Thymus (tissue), 14 donors: ENCODE results near the gene TMEM17. TPM values are rescaled to one million over a fixed set of nuclear protein-coding genes. Genes with fewer than 3 reads are reported as not detected.

ENCODE experiments used
- DNase-seq, 9 donors: peaks; one replicate each; pipeline ENCODE4 v3.0.0-alpha.2; 2013; ENCODE audit warnings: low spot score in 9 of 9, low read depth in 6 of 9, missing footprints in 1 of 9
- H3K27ac ChIP-seq, 2 donors: one replicate each; pipeline ENCODE4 v1.5.1; 2013; ENCODE audit warnings: control low read depth in 1 of 2, low read depth in 1 of 2, low read length in 1 of 2, mild to moderate bottlenecking in 1 of 2, moderate library complexity in 1 of 2
- H3K27me3 ChIP-seq, 2 donors: one replicate each; pipeline ENCODE4 v1.5.1; 2013; ENCODE audit warnings: low read length in 1 of 2; ENCODE audit not compliant: control insufficient read depth in 2 of 2, insufficient read depth in 1 of 2
- H3K36me3 ChIP-seq, 2 donors: one replicate each; pipeline ENCODE4 v1.5.1; 2013; ENCODE audit warnings: low read length in 1 of 2, mild to moderate bottlenecking in 1 of 2, moderate library complexity in 1 of 2; ENCODE audit not compliant: control insufficient read depth in 2 of 2, insufficient read depth in 2 of 2
- H3K4me1 ChIP-seq, 2 donors: one replicate each; pipeline ENCODE4 v1.5.1; 2013; ENCODE audit warnings: low read length in 2 of 2; ENCODE audit not compliant: control insufficient read depth in 2 of 2, insufficient read depth in 2 of 2
- H3K4me3 ChIP-seq, 2 donors: one replicate each; pipeline ENCODE4 v1.5.1; 2013; ENCODE audit warnings: low read length in 2 of 2, control low read depth in 1 of 2, mild to moderate bottlenecking in 1 of 2
- H3K9me3 ChIP-seq, 2 donors: one replicate each; pipeline ENCODE4 v1.5.1; 2013; ENCODE audit warnings: low read length in 1 of 2, mild to moderate bottlenecking in 1 of 2; ENCODE audit not compliant: control insufficient read depth in 2 of 2, insufficient read depth in 1 of 2
- WGBS: extraction: QIAGEN DNeasy Blood & Tissue Kit; methylation state at CpG from one replicate; pipeline ENCODE4 v1.1.7; 2013; 5-methylcytosine and 5-hydroxymethylcytosine counted together
- long read RNA-seq, 10 donors: transcript quantifications; one replicate each; lab custom pipeline, GENCODE V29; 2026
- polyA plus RNA-seq: library from polyadenylated mRNA; stranded (reverse); fragments of 200-250 nt; gene quantifications from one replicate; pipeline ENCODE4 v1.2.3, GENCODE V29; 2013
- total RNA-seq: library from RNA; stranded (reverse); fragments of 120-200 nt; gene quantifications from one replicate; pipeline ENCODE4 v1.2.4, GENCODE V29; 2013
- donor health status: healthy.

Gene TMEM17, protein sequence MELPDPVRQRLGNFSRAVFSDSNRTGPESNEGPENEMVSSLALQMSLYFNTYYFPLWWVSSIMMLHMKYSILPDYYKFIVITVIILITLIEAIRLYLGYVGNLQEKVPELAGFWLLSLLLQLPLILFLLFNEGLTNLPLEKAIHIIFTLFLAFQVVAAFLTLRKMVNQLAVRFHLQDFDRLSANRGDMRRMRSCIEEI
- total RNA-seq (1.0 TPM), polyA plus RNA-seq (1.9 TPM)
- long read RNA-seq, donor 1: 0 reads
- long read RNA-seq, donor 2, partial matches to known transcripts: 0 of 1 reads
- long read RNA-seq, donor 2, other reads (novel, unspliced or antisense): 0 of 1 reads
- long read RNA-seq, donor 3, partial matches to known transcripts: 0 of 3 reads
- long read RNA-seq, donor 3, other reads (novel, unspliced or antisense): 0 of 3 reads
- long read RNA-seq, donor 4: 0 reads
- long read RNA-seq, donor 5, partial matches to known transcripts: 0 of 2 reads
- long read RNA-seq, donor 5, other reads (novel, unspliced or antisense): 0 of 2 reads
- long read RNA-seq, donor 6: 0 reads
- long read RNA-seq, donor 7, partial matches to known transcripts: 0 of 1 reads
- long read RNA-seq, donor 7, other reads (novel, unspliced or antisense): 0 of 1 reads
- long read RNA-seq, donor 8: 0 reads
- long read RNA-seq, donor 9: 0 reads
- long read RNA-seq, donor 10: 0 reads

DNA sequence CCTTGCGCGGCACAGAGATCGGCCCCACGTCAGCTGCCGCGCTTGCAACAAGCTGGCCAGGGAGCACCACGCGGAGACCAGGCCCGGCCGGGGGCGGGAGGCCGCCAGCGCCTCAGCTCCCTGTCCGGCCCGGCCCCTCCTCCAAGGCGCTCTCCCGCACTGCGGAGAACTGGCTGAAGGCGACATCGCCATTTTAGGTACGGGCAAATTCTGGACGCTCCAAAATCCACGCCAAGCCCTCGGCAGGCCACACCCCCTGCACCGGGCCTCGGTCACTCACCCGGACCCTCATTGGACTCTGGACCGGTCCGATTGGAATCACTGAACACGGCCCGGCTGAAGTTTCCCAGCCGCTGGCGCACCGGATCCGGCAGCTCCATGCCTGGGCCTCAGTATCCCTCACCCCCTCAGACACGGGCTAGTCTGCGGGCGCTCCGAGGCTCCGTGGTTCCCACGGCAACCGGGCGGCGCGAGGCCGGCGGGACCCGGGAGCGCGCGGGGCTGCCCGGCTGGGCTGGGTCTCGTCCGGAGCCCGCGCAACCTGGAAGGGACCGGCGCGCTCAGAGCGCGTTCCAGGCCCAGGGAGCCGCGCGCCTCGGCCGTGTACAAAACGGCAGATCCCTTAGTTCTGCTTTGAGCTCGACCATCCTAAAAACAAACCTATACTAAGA is at the start of gene TMEM17:
TMEM17 (minus strand) TSS at position 446 of the 671 bp plus-strand sequence; CDS start at position 380, 66 bp downstream.
- H3K36me3 ChIP-seq: no peaks in the 10 kb centered on the region
- DNase-seq: peak in 8 of 9 donors; percentile 15 to 67 (median 30)
- WGBS: under 1% methylated on average over 68 of the region's 68 CpGs
- peaks cover 0 to 4% of the 10 kb centered on the region in 2 donors for H3K4me1 ChIP-seq
- peak within 1 kb of the TSS; percentile 63 to 70 for H3K4me3 ChIP-seq
- peaks cover 0 to 4% of the 10 kb centered on the region in 2 donors for H3K27me3 ChIP-seq
- H3K27ac ChIP-seq: peak within 1 kb of the TSS; percentile 36 to 64
- H3K9me3 ChIP-seq: no peaks in the 10 kb centered on the region

DNA sequence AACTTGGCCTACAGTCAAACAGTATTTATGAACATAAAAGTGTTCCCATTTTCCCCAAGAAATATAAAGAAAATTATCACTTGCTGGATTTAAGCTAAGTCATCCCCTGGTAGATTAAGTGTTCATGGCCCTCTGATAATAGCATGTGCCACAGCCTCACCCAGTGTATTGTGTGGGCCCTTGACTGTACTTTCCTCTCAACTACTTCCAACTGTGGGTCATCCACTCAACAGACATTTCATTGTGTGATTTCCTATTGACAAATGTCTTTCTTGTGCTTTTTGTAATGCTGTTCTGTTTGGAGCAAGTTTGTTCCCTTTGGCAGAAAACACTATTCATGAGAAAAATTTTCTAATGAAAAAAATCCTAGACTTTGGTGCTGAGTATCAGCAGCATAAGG is 48.4 kb upstream of the TMEM17 start:
- H3K27me3 ChIP-seq: no peaks in the 10 kb centered on the region
- H3K9me3 ChIP-seq: no peaks in the 10 kb centered on the region
- H3K36me3 ChIP-seq: no peaks in the 10 kb centered on the region
- no peak for DNase-seq
- H3K4me3 ChIP-seq: no peak overlapping the region
- H3K27ac ChIP-seq: no peak overlapping the region
- no peaks in the 10 kb centered on the region for H3K4me1 ChIP-seq

DNA sequence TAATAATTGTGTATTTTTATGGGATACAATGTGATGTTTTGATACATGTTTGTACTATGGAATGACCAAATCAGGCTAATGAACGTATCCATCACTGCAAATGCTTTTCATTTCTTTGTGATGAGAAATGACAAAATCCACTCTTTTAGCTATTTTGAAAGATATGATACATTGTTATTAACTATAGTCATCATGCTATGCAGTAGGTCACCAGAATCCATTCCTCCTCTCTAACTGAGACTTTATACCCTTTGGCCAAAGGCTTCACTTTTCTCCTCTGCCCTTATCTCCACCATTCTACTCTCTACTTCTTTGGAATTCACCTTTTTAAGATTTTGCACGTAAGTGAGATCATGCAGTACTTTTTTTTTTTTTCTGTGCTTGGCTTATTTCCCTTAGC is 44.5 kb upstream of the TMEM17 start:
- 94% methylated on average over 2 of the region's 2 CpGs for WGBS
- no peak for DNase-seq
- Histone ChIP-seq H3K4me3 (no peak overlapping the region), H3K9me3 (no peaks in the 10 kb centered on the region), H3K36me3 (no peaks in the 10 kb centered on the region), H3K27me3 (no peaks in the 10 kb centered on the region), H3K4me1 (no peaks in the 10 kb centered on the region), H3K27ac (no peak overlapping the region)

DNA sequence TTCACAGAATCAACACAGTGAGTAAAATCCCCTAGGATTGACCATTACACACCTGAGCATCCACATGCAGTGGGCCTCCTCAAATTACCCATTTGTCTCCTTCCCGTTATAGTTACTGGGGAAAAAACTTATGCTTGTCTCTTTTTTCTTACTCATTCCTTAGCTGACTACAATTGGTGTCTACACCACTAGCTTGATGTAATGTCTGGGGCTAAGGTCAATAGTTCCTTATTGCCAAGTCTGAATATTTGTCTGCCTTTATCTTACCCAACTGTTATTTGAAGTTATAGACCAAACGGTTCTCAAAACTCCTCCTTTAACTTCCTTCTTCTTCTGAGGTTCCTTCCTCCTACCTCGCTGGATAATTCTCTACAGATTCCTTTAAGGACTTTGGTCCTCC is 41.9 kb upstream of the TMEM17 start:
- no peak overlapping the region for H3K4me3 ChIP-seq
- H3K36me3 ChIP-seq: no peaks in the 10 kb centered on the region
- no peaks in the 10 kb centered on the region for H3K4me1 ChIP-seq
- 70% methylated on average over 3 of the region's 3 CpGs for WGBS
- no peaks in the 10 kb centered on the region for H3K9me3 ChIP-seq
- no peak for DNase-seq
- H3K27me3 ChIP-seq: no peaks in the 10 kb centered on the region
- no peak overlapping the region for H3K27ac ChIP-seq

DNA sequence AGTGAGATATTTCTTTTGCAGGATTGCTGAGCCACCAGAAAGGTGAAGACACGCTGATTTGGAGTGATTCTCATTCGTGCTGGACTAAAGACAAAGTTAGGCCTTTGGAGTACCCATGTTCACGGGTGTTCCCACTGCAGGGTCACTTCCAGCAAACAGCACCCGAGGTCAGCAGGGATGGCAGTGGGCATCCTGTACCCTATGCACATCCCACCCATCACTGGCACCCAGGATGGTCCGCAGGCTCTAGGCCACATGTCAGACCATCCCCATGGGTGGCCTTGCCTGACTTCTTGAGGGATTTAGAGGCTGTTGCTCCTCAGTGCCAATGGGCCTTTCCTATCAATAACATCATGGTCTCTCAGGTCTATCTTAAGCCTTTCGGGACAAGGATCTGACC is 39.3 kb upstream of the TMEM17 start:
- H3K36me3 ChIP-seq: no peaks in the 10 kb centered on the region
- H3K9me3 ChIP-seq: no peaks in the 10 kb centered on the region
- no peaks in the 10 kb centered on the region for H3K4me1 ChIP-seq
- H3K4me3 ChIP-seq: no peak overlapping the region
- DNase-seq: no peak
- no peak overlapping the region for H3K27ac ChIP-seq
- H3K27me3 ChIP-seq: no peaks in the 10 kb centered on the region
- WGBS: 97% methylated on average over 6 of the region's 6 CpGs

DNA sequence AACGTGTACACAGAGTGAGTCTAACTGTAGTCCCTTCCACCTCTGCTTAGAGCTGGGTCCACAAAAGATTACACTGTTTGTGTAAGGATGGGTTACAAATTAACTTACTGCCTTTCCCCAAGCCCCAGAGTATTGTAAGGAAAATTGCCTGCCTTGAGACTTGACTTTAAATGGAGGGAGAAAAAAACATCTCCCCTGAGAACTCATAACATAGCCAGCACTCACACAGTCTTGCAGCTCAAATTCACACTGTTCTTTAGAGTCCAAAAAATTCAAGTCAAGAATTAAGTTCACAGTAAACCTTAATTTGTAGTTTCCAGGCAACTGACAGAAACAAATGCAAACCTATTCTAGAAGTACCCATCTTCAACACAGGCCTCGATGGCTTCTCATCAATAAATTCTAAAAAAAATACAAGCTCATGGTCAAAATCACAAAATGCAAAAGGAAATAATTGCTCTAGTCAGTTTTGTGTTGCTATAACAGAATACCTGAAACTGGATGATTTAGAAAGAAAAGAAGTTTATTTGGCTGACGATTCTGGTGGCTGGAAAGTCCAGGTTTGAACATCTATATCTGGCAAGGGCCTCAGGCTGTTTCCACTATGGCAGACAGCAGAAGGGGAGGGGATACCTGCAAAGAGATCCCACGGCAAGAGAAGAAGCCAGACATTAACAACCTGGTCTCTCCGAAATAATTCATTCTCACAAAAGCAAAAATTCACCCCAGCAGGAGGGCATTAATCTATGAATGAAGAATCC is 34.6 kb upstream of the TMEM17 start:
- 96% methylated on average over 5 of the region's 5 CpGs for WGBS

DNA sequence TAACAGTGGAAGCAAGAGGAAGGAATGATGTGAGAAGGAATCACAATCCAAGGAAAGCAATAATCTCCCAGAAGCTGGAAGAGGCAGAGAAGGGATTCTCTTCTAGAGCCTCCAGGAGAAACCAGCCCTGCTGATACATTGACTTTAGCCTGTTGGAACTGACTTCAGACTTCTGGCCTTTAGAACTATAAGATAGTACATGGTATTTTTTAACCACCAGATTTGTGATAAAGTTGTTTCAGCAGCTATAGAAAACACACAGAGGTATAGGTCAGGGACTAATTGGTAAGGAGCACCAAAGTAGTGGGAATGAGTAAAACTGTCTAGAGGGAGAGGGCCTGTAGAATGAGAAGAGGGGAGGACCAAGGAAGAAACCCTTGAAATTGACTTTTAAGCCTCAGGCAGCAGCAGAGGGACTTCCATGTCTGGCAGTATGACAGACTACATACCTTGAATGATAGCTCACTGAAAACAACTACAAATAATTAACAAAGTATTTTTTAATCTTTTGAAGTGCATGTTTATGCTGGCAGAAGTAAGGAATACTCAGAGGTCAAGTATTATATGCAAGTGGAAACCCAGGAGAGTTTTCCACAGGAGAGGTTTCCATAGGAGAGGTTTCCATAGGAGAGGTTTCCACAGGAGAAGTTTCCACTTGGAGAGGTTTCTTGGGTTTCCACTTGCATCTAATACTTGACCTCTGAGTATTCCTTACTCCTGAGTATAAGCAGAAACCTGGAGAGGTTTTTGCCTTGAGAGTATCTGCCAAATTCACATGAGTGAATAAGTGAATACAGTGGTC is 33.8 kb upstream of the TMEM17 start:
- no peak overlapping the region for H3K27ac ChIP-seq
- H3K4me3 ChIP-seq: no peak overlapping the region
- H3K36me3 ChIP-seq: no peaks in the 10 kb centered on the region
- no peaks in the 10 kb centered on the region for H3K27me3 ChIP-seq
- peaks cover 0 to 3% of the 10 kb centered on the region in 2 donors for H3K9me3 ChIP-seq
- H3K4me1 ChIP-seq: no peaks in the 10 kb centered on the region
- no peak for DNase-seq

More for the DNA sequence above, 34.6 kb upstream of the TMEM17 start:
- no peak for DNase-seq
- Histone ChIP-seq H3K9me3 (no peaks in the 10 kb centered on the region), H3K36me3 (no peaks in the 10 kb centered on the region), H3K27me3 (no peaks in the 10 kb centered on the region), H3K4me3 (no peak overlapping the region), H3K27ac (no peak overlapping the region), H3K4me1 (no peaks in the 10 kb centered on the region)

DNA sequence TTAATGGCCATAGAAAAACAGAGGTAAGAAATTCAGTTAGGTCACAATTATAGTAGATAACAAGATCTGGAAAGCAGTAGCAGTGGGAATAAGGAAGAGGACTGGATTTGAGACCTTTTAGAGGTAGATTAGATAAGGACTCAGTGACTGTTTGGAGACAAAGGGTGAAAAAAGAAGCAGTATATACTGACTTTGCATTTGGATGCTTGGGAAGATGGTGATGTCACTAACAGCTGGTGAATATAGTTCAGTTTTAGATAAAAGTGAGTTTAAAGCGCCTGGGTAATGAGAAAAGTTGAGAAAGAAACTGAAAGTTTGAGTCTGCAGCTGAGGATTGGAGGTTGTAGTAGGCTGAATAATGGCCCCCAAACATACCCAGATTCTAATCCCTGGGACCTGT is 32.8 kb upstream of the TMEM17 start:
- Histone ChIP-seq H3K4me3 (no peak overlapping the region), H3K27ac (no peak overlapping the region), H3K9me3 (peaks cover 0 to 3% of the 10 kb centered on the region in 2 donors), H3K27me3 (no peaks in the 10 kb centered on the region), H3K4me1 (no peaks in the 10 kb centered on the region), H3K36me3 (no peaks in the 10 kb centered on the region)
- 90% methylated on average over 1 of the region's 1 CpG for WGBS
- DNase-seq: no peak
